Astrocyte (in vitro differentiated cells and primary cell): ENCODE data around the gene CXCR5. TPM values are rescaled to one million over a fixed set of nuclear protein-coding genes. Genes with fewer than 3 reads are reported as not detected.

ENCODE experiments used
- DNase-seq: peaks from one replicate; pipeline ENCODE4 v3.0.0-alpha.2; 2010; ENCODE audit warnings: low read depth
- FAIRE-seq: peaks from 2 replicates; lab custom pipeline; 2011; peaks lifted over from hg19 to GRCh38; lab: Jason Lieb, UNC
- H2AFZ ChIP-seq: 2 replicates; pipeline ENCODE4 v1.6.0; 2012; ENCODE audit warnings: low read depth, low read length, inconsistent platforms
- H3K27ac ChIP-seq: 2 replicates; pipeline ENCODE4 v1.5.1; 2011; ENCODE audit warnings: low read depth, low read length, inconsistent platforms
- H3K27me3 ChIP-seq: 2 replicates; pipeline ENCODE4 v1.6.0; 2011; ENCODE audit warnings: low read length, inconsistent platforms; ENCODE audit not compliant: insufficient read depth
- H3K36me3 ChIP-seq: 2 replicates; pipeline ENCODE4 v1.5.1; 2011; ENCODE audit warnings: low read length, inconsistent platforms; ENCODE audit not compliant: insufficient read depth
- H3K4me1 ChIP-seq: 2 replicates; pipeline ENCODE4 v1.5.1; 2011; ENCODE audit warnings: low read length, inconsistent platforms; ENCODE audit not compliant: insufficient read depth
- H3K4me2 ChIP-seq: 2 replicates; pipeline ENCODE4 v1.6.0; 2012; ENCODE audit warnings: low read length, inconsistent platforms
- H3K4me3 ChIP-seq: 2 replicates; pipeline ENCODE4 v1.5.1; 2011; ENCODE audit warnings: low read depth, mild to moderate bottlenecking, low read length, inconsistent platforms; ENCODE audit not compliant: insufficient read depth
- H3K79me2 ChIP-seq: 2 replicates; pipeline ENCODE4 v1.6.0; 2012; ENCODE audit warnings: mild to moderate bottlenecking, low read length, inconsistent platforms; ENCODE audit not compliant: insufficient read depth
- H3K9ac ChIP-seq: 2 replicates; pipeline ENCODE4 v1.6.0; 2012; ENCODE audit warnings: mild to moderate bottlenecking, low read length, inconsistent platforms
- H3K9me3 ChIP-seq: 2 replicates; pipeline ENCODE4 v1.5.1; 2012; ENCODE audit warnings: low read depth, mild to moderate bottlenecking, low read length, inconsistent platforms; ENCODE audit not compliant: insufficient read depth
- H4K20me1 ChIP-seq: 2 replicates; pipeline ENCODE4 v1.6.0; 2012; ENCODE audit warnings: low read length, inconsistent platforms; ENCODE audit not compliant: insufficient read depth
- H3K27ac Mint-ChIP-seq: one replicate; pipeline ENCODE4 v1.8.0; 2021; ENCODE audit warnings: mild to moderate bottlenecking, mixed read lengths; ENCODE audit not compliant: unreplicated experiment
- H3K27me3 Mint-ChIP-seq: one replicate; pipeline ENCODE4 v1.8.0; 2021; ENCODE audit warnings: low read depth, mixed read lengths; ENCODE audit not compliant: unreplicated experiment
- H3K36me3 Mint-ChIP-seq: one replicate; pipeline ENCODE4 v1.8.0; 2021; ENCODE audit warnings: low read depth, mixed read lengths; ENCODE audit not compliant: unreplicated experiment
- H3K4me1 Mint-ChIP-seq: one replicate; pipeline ENCODE4 v1.8.0; 2021; ENCODE audit warnings: low read depth, mixed read lengths; ENCODE audit not compliant: unreplicated experiment
- H3K4me3 Mint-ChIP-seq: one replicate; pipeline ENCODE4 v1.8.0; 2021; ENCODE audit warnings: mild to moderate bottlenecking, moderate library complexity, mixed read lengths; ENCODE audit not compliant: unreplicated experiment
- H3K9me3 Mint-ChIP-seq: one replicate; pipeline ENCODE4 v1.8.0; 2021; ENCODE audit warnings: mild to moderate bottlenecking, mixed read lengths; ENCODE audit not compliant: unreplicated experiment
- EZH2 ChIP-seq: IDR thresholded peaks from 2 replicates; pipeline ENCODE4 v1.6.1; 2012; ENCODE audit warnings: mild to moderate bottlenecking, low read length, inconsistent platforms; ENCODE audit not compliant: insufficient read depth
- total RNA-seq: library from RNA; stranded (reverse); gene quantifications from 2 replicates; pipeline ENCODE4 v1.2.1, GENCODE V29; 2021
- TF ChIP-seq, protein P1 (sequence below): IDR thresholded peaks from 2 replicates; pipeline ENCODE4 v1.5.1; 2011; ENCODE audit warnings: low read depth, mild to moderate bottlenecking, inconsistent platforms, low read length, moderate library complexity; ENCODE audit not compliant: insufficient read depth

CXCR5 gene
- total RNA-seq, 1 donor from 2014 or later: 0.07 TPM

DNA sequence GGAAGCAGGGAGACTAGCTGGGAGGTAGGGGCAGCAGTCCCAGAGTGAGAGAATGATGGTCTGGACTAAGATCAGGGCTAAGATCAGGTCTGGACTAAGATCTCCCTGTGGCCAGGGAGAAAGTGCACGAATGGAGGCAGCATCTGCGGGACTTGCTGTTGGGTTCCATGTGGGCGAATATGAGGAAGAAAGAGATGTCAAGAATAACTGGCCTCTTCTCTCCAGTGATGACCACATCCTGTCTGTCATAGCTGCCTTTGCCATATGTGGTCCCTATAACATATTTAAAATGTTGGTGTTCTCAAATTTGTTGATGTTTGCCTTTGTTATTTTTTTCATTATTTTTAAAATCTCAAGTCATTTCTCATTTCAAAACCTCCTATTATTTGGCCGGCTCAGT lies 27.4 kb upstream of the CXCR5 start:
- Histone ChIP-seq H3K9me3 (no peaks in the 10 kb centered on the region), H3K4me2 (no peak overlapping the region), H3K27ac (no peak overlapping the region), H2AFZ (no peak overlapping the region), H3K79me2 (no peaks in the 10 kb centered on the region), H3K27me3 (no peaks in the 10 kb centered on the region), H3K36me3 (no peaks in the 10 kb centered on the region), H3K4me1 (no peaks in the 10 kb centered on the region), H3K9ac (no peak overlapping the region), H4K20me1 (no peaks in the 10 kb centered on the region), H3K4me3 (no peak overlapping the region)
- TF ChIP-seq, protein P1, sequence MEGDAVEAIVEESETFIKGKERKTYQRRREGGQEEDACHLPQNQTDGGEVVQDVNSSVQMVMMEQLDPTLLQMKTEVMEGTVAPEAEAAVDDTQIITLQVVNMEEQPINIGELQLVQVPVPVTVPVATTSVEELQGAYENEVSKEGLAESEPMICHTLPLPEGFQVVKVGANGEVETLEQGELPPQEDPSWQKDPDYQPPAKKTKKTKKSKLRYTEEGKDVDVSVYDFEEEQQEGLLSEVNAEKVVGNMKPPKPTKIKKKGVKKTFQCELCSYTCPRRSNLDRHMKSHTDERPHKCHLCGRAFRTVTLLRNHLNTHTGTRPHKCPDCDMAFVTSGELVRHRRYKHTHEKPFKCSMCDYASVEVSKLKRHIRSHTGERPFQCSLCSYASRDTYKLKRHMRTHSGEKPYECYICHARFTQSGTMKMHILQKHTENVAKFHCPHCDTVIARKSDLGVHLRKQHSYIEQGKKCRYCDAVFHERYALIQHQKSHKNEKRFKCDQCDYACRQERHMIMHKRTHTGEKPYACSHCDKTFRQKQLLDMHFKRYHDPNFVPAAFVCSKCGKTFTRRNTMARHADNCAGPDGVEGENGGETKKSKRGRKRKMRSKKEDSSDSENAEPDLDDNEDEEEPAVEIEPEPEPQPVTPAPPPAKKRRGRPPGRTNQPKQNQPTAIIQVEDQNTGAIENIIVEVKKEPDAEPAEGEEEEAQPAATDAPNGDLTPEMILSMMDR: no peak
- TF ChIP-seq EZH2: no peak
- DNase-seq (no peak), FAIRE-seq (no peak)
- H3K4me1 Mint-ChIP-seq: peaks cover 2% of the 10 kb centered on the region
- H3K4me3 Mint-ChIP-seq: no peak overlapping the region
- H3K27me3 Mint-ChIP-seq: peaks cover 8% of the 10 kb centered on the region
- no peaks in the 10 kb centered on the region for H3K36me3 Mint-ChIP-seq
- peaks cover 4% of the 10 kb centered on the region for H3K9me3 Mint-ChIP-seq
- no peak overlapping the region for H3K27ac Mint-ChIP-seq

GRCh38 chr11:118857385-118857784 lies 26.3 kb upstream of the CXCR5 start:
- Mint-ChIP-seq H3K4me1 (no peaks in the 10 kb centered on the region), H3K4me3 (no peak overlapping the region), H3K36me3 (no peaks in the 10 kb centered on the region), H3K27me3 (peaks cover 9% of the 10 kb centered on the region), H3K27ac (no peak overlapping the region), H3K9me3 (no peaks in the 10 kb centered on the region)
- Histone ChIP-seq H4K20me1 (no peaks in the 10 kb centered on the region), H3K9ac (no peak overlapping the region), H2AFZ (no peak overlapping the region), H3K9me3 (no peaks in the 10 kb centered on the region), H3K4me2 (no peak overlapping the region), H3K27ac (no peak overlapping the region), H3K4me1 (no peaks in the 10 kb centered on the region), H3K27me3 (no peaks in the 10 kb centered on the region), H3K79me2 (no peaks in the 10 kb centered on the region), H3K4me3 (no peak overlapping the region), H3K36me3 (no peaks in the 10 kb centered on the region)
- no peak for TF ChIP-seq EZH2
- TF ChIP-seq, protein P1: no peak
- FAIRE-seq: no peak
- no peak for DNase-seq

GRCh38 chr11:118859973-118860372 lies 23.7 kb upstream of the CXCR5 start:
- Mint-ChIP-seq H3K9me3 (no peaks in the 10 kb centered on the region), H3K36me3 (no peaks in the 10 kb centered on the region), H3K4me1 (no peaks in the 10 kb centered on the region), H3K27ac (no peak overlapping the region), H3K4me3 (no peak overlapping the region), H3K27me3 (peaks cover 9% of the 10 kb centered on the region)
- H3K36me3 ChIP-seq: no peaks in the 10 kb centered on the region
- H3K27ac ChIP-seq: no peak overlapping the region
- H2AFZ ChIP-seq: no peak overlapping the region
- H3K9ac ChIP-seq: no peak overlapping the region
- no peaks in the 10 kb centered on the region for H3K4me1 ChIP-seq
- H3K27me3 ChIP-seq: peaks cover 3% of the 10 kb centered on the region
- no peak for FAIRE-seq
- H3K4me3 ChIP-seq: no peak overlapping the region
- DNase-seq: no peak
- TF ChIP-seq, protein P1: no peak
- no peak for TF ChIP-seq EZH2
- H3K4me2 ChIP-seq: no peak overlapping the region
- no peaks in the 10 kb centered on the region for H3K9me3 ChIP-seq
- H4K20me1 ChIP-seq: no peaks in the 10 kb centered on the region
- no peaks in the 10 kb centered on the region for H3K79me2 ChIP-seq
